ENCODE measurements around the gene AMN1. TPM values are rescaled to one million over a fixed set of nuclear protein-coding genes. Genes with fewer than 3 reads are reported as not detected.
"Not testable (repeated sequence)": the region's sequence is repeated elsewhere in the genome, so short reads cannot be mapped to it uniquely, and the experiment has no call there.

The AMN1 gene
- total RNA-seq, 1 donor from 2014 or later = 0.75 TPM

DNA sequence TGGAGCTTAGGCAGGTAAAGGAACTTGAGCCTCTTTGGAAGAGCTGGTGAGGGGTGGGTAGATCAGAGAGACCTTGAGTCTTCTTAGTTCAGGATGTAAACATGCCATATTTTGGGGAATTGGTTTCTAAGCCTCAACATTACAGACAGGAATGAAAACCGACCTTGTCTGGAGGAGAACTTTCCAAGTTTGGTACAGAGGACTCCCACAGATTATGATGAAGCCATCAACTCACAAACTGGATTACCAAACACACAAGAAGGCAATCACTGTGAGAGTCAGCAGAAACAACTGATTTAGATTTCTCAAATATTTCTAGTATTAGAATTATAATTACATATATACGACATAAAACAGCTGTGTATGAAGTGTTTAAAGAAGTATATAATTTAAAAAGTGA, 22.3 kb upstream of the AMN1 start:
- Histone ChIP-seq H3K4me1 (peaks cover 0 to 7% of the 10 kb centered on the region in 2 donors), H3K4me3 (no peak overlapping the region), H3K27me3 (no peaks in the 10 kb centered on the region), H3K27ac (no peak overlapping the region), H3K9me3 (peaks cover 0 to 15% of the 10 kb centered on the region in 2 donors), H3K36me3 (no peaks in the 10 kb centered on the region)
- TF ChIP-seq, protein P1, sequence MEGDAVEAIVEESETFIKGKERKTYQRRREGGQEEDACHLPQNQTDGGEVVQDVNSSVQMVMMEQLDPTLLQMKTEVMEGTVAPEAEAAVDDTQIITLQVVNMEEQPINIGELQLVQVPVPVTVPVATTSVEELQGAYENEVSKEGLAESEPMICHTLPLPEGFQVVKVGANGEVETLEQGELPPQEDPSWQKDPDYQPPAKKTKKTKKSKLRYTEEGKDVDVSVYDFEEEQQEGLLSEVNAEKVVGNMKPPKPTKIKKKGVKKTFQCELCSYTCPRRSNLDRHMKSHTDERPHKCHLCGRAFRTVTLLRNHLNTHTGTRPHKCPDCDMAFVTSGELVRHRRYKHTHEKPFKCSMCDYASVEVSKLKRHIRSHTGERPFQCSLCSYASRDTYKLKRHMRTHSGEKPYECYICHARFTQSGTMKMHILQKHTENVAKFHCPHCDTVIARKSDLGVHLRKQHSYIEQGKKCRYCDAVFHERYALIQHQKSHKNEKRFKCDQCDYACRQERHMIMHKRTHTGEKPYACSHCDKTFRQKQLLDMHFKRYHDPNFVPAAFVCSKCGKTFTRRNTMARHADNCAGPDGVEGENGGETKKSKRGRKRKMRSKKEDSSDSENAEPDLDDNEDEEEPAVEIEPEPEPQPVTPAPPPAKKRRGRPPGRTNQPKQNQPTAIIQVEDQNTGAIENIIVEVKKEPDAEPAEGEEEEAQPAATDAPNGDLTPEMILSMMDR (IDR thresholded peaks at IDR 0.05) = no peak
- no peak for DNase-seq (ENCODE audit: low spot score in 2 of 2)
- intact Hi-C loops (cut with DNase I) = no loop called here

DNA sequence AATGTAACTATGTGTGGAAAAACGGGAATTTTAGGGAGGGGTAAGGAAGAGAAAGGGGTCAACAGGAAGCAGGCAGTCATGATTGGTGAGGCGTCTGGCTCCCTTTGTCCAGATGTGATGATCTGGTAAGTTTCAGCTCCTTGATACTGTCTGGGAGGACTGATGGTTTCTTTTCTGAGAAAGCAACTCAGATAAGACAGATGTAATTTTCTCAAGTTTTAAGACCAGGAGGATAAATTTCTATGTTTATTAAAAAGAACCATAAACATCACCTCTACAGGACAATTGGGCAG, 21.9 kb upstream of the AMN1 start:
- H3K4me1 ChIP-seq = peaks cover 0 to 8% of the 10 kb centered on the region in 2 donors
- H3K4me3 ChIP-seq = no peak overlapping the region
- no peak for DNase-seq (ENCODE audit: low spot score in 2 of 2)
- intact Hi-C loops (cut with DNase I) = no loop called here
- TF ChIP-seq, protein P1 (IDR thresholded peaks at IDR 0.05) = no peak
- H3K36me3 ChIP-seq = no peaks in the 10 kb centered on the region
- peaks cover 0 to 15% of the 10 kb centered on the region in 2 donors for H3K9me3 ChIP-seq
- no peak overlapping the region for H3K27ac ChIP-seq
- no peaks in the 10 kb centered on the region for H3K27me3 ChIP-seq

GRCh38 chr12:31749024-31749704, 20.3 kb upstream of the AMN1 start:
- intact Hi-C loops (cut with DNase I) = no loop called here
- Histone ChIP-seq H3K4me3 (no peak overlapping the region), H3K4me1 (peaks cover 0 to 8% of the 10 kb centered on the region in 2 donors), H3K9me3 (peaks cover 0 to 15% of the 10 kb centered on the region in 2 donors), H3K27me3 (no peaks in the 10 kb centered on the region), H3K36me3 (no peaks in the 10 kb centered on the region), H3K27ac (no peak overlapping the region)
- TF ChIP-seq, protein P1 (IDR thresholded peaks at IDR 0.05) = no peak
- peak in 1 of 2 donors; percentile 83 for DNase-seq (ENCODE audit: low spot score in 2 of 2)

DNA sequence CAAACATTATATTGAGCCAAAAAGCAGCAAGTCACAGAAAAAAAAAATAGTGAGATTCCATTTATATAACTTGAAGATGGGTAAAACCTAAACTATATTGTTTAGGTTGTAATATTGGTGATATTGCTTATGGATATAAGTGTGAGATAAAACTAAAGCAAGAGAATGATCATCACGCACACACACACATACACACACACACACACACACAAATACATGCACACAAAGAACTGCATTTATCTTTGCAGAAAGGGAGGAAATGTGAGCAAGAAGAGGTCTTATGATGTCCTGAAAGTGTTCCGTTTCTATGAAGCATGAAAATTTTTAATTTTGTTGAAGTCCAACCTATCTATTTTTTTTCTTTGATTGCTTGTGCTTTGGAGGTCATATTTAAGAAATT, 16.4 kb upstream of the AMN1 start:
- Histone ChIP-seq H3K4me1 (peaks cover 0 to 8% of the 10 kb centered on the region in 2 donors), H3K27ac (no peak overlapping the region), H3K4me3 (no peak overlapping the region), H3K36me3 (no peaks in the 10 kb centered on the region), H3K9me3 (peaks cover 0 to 15% of the 10 kb centered on the region in 2 donors), H3K27me3 (no peaks in the 10 kb centered on the region)
- TF ChIP-seq, protein P1 (IDR thresholded peaks at IDR 0.05) = no peak
- intact Hi-C loops (cut with DNase I) = no loop called here
- DNase-seq (ENCODE audit: low spot score in 2 of 2) = no peak

GRCh38 chr12:31744363-31744762, 15.5 kb upstream of the AMN1 start:
- DNase-seq (ENCODE audit: low spot score in 2 of 2); intact Hi-C loops (cut with DNase I); H3K4me3 ChIP-seq; H3K36me3 ChIP-seq; H3K27me3 ChIP-seq; H3K27ac ChIP-seq; H3K4me1 ChIP-seq: not testable (repeated sequence)
- H3K9me3 ChIP-seq = peaks cover 0 to 15% of the 10 kb centered on the region in 2 donors

- intact Hi-C loops (cut with DNase I) = no loop called here
- no peak for DNase-seq (ENCODE audit: low spot score in 2 of 2)
Measured at GRCh38 chr12:31742891-31743290, 14.1 kb upstream of the AMN1 start.

More at GRCh38 chr12:31742891-31743290, 14.1 kb upstream of the AMN1 start:
- TF ChIP-seq, protein P1 (IDR thresholded peaks at IDR 0.05) = no peak
- no peaks in the 10 kb centered on the region for H3K36me3 ChIP-seq
- peaks cover 0 to 8% of the 10 kb centered on the region in 2 donors for H3K4me1 ChIP-seq
- no peaks in the 10 kb centered on the region for H3K27me3 ChIP-seq
- no peak overlapping the region for H3K27ac ChIP-seq
- H3K4me3 ChIP-seq = no peak overlapping the region
- peaks cover 0 to 3% of the 10 kb centered on the region in 2 donors for H3K9me3 ChIP-seq
